Measurements from ENCODE around the gene KIF20B. TPM values are rescaled to one million over a fixed set of nuclear protein-coding genes. Genes with fewer than 3 reads are reported as not detected.
"Not testable (repeated sequence)": the region's sequence is repeated elsewhere in the genome, so short reads cannot be mapped to it uniquely, and the experiment has no call there.

KIF20B gene
- total RNA-seq, 1 donor from 2014 or later: 7.0 TPM

DNA sequence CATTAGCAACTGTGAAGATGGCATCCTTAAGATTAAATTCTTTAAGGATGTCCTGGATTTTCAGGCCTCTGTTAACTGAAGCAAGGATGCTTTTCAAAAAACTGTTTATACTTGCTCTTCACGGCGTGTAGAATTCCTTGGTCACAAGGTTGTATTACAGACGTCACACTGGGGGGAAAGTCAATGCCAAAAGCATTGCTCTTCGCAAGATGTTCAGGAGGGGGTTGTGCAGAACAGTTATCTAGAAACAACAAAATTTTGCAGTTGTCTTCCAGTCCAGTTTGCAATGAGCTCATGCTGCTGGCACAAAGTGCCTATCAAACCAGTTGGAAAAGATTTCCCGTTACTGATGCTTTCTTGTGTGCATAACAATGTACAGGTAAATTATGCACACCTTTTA, 8.2 kb upstream of the KIF20B start:
- no peak for DNase-seq

DNA sequence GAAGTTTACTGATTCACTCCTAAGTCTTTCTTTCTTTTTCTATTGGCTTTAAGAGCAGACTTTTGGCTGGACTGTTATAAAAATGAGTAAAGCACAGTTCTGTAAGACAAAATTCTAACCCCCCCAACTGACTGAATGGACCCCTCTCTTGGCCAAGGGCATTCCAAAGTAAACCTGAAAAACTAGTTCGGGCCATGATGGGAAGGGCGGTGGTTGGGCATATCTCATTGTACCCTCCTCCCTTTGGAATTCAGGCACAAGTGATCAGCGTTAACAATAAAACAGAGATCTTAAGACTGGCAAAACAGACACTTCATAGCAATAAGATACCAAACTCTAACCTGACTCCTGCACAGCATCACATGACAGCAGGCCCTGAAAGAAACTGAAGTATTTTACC, 6.1 kb upstream of the KIF20B start:
- no peak for DNase-seq

DNA sequence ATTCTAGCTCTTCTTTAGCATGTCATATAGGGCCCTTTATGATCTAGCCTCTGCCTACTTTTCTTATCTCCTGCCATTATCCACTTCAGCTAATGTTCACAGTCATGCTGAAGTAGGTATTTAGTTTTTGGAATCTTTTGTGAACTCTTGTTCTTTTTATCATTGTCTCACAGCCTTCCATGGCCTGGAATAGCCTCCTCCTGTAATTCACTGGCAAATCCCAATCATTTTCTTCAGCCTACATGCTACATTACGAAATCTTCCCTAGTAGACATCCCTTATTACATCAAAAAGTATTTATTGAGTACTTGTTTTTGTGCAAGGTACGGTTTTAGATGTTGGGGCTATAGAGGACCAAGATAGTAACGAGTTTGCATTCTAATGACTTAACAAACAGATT, 3.4 kb upstream of the KIF20B start:
- no peak for DNase-seq

DNA sequence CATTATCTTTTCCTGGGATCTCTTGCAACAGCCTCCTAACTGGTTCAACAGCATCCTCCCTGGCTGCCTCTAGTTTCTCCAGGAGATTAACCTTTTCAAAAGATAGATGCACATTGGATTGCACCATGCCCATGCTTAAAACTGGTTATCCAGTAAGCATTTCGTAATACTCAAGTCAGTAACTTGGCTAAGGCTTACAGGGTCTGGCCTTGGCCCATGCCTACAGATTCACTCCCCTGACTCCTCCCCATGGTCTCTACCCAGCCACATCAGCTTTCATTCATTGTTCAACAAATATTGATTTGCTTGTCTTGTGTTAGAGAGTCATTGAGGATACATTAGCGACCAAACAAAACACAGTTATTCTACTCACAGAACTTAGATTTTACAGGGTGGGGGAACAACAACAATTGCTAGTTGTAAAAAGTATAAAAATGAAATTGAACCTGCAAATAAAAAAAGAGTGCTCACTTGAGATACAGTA, 1.8 kb upstream of the KIF20B start:
- DNase-seq: no peak

DNA sequence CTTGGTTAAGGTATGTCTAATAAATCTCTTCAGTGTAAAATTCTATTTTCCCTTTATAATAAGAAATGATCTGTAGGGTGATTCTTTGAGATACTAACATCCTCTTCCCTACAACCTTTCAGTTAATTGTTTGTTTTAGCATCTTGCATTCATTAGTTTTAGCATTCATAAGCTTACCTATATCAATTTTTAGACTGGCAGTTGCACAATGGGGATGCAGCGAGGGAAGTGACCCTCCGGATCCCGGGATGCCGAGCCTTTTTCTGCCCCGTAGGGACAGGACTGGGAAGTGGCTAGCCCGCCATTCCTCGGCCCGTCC, 508 bp upstream of the KIF20B start:
- DNase-seq: no peak

DNA sequence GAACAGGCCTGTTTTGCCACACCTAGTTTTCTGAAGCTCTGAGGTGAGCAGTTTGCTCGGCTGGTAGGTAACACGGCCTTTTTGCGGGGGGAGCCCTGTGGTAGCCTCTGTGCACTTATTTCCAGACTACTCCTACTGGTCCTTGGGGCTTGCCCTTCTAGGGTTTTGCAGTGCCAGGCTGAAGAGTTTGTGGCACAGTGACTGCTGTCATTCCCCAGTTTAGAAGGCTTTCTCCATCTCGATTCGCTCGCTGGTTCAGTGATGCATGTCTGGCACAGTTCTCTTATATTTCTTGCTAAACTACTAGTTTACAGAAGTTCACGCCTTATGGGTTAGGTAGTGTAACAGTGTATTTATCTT, 711 bp downstream of the KIF20B start:
- DNase-seq: peak; percentile 32

DNA sequence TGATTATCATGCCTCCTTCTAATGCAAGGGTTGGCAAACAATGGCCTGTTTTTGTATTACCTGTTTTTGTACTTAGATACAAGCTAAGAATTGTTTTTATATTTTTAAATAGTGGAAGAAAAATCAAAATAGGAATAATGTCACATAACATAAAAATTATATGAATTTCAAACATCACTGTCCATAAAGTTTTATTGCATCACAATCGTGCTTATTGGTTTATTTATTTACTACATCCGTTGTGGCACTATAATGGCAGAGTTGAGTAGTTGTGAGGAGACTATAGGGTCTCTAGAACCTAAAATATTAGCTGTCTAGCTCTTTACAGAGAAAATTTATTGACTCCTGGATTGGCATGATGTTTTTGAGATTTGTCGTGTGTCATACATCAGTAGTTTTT, 4.1 kb downstream of the KIF20B start:
- DNase-seq: no peak

DNA sequence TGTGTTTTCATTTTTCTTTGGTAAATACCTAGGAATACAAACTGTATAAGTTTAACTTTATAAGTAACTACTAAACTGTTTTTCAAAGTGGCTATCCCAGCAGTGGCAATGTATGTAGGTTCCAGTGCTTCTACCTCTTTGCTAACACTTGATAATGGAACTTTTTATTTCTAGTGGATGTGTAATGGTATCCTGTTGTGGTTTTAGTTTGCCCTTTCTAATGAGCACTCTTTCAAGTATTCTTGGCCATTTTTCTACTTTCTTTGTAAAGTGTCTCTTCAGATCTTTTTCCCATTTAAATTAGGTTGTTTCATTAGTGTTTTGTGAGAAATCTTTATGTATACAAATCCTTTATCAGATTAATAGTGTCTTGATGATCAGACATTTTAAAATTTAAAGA, 4.6 kb downstream of the KIF20B start:
- DNase-seq: no peak

DNA sequence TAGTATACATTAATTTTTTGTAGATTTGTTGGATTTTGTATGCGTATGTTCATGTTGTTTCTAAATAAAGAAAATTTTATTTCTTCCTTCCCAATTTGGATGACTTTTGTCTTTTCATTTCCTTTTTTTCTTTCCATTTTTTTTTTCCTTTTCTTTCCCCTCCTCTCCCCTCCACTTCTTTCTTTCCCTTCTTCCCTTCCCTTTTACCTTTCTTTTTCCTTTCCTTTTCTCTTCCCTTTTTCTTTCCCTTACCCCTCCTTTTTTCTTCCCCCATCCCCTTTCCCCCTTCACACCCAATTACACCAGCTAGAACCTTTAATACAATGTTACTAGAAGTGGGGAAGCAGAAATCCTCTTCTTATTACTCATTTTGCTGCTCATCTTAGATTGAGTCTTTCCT, 6.0 kb downstream of the KIF20B start:
- no peak for DNase-seq

DNA sequence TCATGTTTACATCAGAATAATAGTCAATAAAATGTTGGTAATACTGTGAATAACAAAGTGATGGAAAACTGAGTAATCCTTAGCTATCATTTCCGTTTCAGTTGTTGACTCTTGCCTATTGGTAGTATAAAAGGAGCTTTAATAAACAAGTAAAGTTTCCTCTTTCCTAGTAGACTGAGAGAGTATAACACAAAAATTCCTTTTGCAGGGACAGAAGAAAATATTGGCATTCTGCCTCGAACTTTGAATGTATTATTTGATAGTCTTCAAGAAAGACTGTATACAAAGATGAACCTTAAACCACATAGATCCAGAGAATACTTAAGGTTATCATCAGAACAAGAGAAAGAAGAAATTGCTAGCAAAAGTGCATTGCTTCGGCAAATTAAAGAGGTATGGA, 9.4 kb downstream of the KIF20B start:
- DNase-seq: no peak

DNA sequence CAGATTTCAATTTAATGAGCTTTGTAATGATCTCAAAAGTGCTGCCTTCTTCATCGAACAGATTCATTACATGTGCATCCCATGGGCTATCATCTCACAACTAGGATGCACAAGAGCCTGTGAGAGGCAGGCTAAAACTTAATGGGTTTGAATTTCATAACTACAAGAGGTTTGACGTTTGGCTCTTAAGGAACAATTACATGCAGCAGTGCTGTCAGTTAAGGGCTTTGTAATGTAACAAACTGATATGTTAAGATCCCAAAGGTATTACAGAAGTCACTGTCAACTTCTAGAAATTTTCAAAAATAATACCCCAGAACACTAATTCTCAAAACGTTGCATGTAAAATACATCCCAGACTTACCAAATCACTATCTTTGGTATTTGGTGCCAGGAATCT, 33.2 kb downstream of the KIF20B start:
- DNase-seq: no peak

DNA sequence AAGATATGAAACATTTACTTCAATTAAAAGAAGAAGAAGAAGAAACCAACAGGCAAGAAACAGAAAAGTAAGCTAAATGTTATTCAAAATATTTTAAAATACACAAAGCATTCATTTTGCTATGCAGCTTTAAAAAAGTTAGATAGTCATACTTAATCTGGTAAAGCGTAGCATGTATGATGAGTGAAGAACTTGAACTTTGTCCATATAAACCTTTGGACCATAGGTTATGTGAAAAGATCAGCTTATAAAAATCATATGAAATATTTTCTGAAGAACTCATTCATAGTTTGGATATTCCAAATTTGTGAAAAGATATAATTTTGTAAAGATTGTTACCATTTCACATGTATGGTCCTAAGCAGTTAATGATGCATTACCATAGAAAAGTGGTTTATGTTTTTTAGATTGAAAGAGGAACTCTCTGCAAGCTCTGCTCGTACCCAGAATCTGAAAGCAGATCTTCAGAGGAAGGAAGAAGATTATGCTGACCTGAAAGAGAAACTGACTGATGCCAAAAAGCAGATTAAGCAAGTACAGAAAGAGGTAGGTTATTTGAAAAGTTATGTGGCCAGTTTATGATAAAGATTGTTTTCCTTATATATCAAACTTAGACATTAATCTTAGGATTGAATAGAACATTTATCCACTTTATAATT, 37.3 kb downstream of the KIF20B start:
- DNase-seq: no peak

DNA sequence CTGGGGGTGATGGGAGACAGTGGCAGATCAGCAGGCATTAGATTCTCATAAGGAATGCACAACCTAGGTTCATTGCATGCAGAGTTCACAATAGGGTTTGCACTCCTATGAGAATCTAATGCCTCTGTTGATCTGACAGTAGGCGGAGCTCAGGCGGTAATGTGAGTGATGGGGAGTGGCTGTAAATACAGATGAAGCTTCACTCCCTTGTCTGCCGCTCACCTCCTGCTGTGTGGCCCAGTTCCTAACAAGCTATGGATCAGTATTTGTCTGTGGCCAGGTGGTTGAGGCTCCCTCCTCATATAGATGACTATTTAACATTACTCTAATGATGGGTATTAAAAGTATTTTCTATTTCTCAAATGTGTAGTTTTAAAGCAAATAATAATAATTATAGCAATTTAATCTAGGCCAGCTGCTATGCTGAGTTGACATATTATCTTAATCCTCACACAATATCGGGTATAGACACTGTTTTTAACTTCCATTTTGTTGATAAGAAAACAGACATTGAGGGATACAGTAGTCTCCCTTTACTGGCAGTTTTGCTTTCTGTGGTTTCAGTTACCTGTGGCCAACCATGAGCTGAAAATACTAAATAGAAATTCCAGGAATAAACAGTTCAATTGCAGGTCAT, 39.9 kb downstream of the KIF20B start:
- no peak for DNase-seq

DNA sequence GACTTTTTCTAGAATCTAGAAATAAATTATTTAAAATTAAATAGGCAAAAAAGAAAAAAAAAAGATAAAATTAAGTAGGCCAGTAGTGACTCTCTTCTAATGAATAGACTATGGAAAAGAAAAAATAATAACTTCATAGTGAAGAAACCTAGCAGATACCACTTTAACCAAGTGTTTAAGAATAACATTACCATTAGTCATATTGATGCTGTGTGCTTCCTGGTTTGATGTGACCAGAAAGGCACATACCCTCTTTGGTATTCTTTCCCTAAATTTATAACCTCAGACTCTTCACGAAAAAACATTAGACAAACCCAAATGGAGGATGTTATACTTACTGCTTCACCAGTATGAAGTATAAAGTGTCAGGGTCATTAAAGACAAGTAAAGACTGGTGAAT, 42.6 kb downstream of the KIF20B start:
- no peak for DNase-seq

DNA sequence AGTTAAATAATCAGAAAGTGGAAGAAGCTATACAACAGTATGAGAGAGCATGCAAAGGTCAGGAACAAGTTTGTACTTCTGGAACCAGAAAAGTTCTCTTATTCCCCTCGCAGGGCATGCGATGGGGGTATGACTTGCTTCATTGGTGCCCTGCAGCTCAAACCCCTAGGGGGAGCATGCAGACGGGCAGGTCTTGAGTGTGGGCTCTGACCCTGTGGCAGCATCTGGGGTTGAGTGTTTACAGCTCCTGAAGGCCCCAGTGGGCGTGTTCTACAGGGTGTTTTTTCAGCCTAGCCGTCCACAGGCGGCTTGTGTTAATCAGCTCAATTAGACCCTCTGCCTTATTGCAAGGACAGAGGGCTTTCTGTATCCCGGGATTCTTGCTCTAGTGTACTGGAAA, 44.5 kb downstream of the KIF20B start:
- DNase-seq: no peak

DNA sequence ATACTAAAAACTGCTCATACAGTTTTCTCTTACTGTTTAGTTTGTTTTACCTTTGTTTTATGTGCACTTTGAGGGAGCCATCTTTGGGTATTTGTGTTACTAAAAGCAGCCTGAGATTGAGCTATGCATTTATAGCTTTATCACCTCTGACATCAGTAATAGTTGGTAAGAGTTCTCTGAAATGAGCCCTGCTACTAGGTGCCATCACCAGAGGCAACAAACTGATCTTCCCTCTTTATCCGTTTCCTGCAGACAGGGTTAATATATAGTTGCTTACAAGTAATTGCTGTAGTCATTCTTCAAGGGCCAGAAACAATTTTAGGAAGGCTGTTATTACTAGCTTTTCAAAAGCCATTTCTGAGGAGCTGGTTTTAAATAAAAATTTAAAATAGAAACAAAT, 49.1 kb downstream of the KIF20B start:
- no peak for DNase-seq

DNA sequence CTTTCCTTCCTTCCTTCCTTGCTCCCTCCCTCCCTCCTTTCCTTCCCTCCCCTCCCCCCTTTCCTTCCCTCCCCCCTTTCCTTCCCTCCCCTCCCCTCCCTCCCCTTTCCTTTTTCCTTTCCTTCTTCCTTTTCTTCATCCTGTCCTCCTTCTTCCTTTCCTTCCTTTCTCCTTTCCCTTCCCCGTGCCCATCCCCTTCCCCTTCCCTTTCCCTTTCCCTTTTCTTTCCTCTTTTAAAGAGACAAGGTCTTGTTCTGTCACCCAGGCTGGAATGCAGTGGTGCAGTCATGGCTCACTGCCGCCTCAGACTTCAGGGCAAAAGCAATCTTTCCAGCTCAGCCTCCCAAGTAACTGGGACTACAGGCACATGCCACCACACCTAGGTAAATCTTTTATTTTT, 54.0 kb downstream of the KIF20B start:
- no peak for DNase-seq

DNA sequence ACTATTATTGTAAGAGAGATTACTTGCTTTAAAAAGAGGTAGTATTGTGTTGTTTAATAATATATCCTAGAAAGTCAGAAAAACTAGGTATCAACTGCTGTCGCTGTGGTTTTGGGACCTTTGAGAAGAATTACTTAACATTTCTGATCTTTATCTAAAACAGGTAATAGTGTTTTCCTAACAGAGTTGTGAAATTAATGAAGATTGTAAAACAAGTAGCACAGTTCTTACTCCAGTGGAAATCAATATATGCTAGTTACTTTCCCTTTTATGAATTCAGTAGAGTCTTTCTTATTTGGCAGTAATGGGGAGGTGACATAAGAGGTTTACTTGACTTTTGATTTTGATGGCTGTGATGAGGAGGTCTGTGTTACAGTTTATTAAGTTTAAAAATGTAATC, 58.1 kb downstream of the KIF20B start:
- DNase-seq: no peak

DNA sequence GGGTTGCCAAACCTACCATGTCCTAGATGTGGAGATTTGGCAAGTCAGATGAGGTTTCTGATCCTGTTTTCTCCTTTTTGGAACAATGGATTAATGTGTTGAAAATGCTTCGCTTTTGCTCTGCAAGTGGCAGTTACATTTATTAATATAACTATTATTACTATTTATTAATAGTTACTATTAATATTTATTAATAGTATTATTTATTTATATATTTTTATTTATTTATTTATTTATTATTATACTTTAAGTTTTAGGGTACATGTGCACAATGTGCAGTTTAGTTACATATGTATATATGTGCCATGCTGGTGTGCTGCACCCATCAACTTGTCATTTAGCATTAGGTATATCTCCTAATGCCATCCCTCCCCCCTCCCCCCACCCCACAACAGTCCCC, 62.3 kb downstream of the KIF20B start:
- not testable (repeated sequence) for DNase-seq

DNA sequence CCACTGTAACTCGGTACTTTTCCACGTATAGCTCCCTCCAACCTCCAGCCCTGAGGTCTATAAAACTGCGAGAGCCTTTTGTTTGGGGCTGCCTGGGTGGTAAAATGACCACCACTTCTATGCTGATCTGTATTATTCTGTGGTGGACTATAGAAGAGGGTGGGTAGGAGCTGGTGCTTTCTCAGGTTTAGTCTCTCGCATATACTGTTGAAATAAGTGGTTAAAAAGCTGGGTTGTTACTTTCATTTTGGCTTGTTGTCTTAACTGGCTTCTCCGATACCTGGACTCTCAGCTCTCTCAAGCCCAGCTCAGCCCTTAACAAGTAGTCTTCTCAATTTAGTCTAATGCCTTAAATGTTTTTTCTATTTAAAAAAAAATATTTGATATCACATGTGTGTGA, 70.3 kb downstream of the KIF20B start:
- DNase-seq: no peak

DNA sequence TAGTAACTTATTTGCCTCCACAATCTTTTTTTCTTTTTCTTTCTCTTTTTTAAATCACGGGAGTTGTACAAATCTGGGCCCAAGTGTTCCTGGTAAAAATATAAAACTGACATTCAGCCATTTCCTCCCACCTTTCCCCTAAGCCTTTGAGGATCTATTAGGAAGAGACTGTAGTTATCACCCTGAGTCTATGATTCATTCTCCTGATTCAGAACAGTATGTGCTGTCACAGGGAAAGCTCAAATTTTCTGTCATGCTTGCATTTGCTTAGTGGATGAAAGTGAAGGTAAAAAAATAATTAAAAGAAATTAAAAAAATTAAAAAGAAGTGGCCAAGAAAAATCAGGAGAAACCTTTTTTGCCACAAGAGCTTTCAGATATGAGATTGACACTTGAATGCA, 71.7 kb downstream of the KIF20B start:
- no peak for DNase-seq

DNA sequence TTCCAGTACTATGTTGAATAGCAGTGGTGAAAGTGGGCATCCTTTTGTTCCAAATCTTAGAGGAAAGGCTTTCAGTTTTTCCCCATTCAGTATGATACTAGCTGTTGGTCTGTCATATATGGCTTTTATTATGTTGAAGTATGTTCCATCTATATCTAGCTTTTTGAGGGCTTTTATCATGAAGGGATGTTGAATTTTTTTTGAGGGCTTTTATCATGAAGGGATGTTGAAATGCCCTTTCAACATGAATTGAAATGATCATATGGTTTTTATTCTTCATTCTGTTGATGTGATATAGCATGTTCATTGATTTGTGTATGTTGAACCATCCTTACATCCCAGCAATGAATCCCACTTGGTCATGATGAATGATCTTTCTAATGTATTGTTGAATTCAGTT, 75.3 kb downstream of the KIF20B start:
- no peak for DNase-seq

DNA sequence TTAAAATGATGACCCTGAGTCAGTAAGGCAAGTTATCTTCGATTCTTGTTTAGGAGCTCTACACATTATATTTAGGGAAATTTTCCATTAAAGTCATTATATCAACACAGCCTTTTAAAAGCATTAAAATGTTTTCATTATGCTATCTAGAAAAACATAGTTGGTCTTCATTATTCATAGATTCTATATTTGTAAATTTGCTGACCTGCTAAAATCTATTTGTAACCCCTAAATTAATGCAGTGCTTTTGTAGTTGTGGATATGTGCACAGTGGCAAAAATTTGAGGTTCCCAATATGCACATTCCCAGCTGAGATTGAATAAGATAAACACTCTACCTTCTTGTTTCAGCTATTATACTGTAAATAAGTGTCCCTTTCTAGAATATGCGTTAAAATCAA, 81.1 kb downstream of the KIF20B start:
- no peak for DNase-seq

DNA sequence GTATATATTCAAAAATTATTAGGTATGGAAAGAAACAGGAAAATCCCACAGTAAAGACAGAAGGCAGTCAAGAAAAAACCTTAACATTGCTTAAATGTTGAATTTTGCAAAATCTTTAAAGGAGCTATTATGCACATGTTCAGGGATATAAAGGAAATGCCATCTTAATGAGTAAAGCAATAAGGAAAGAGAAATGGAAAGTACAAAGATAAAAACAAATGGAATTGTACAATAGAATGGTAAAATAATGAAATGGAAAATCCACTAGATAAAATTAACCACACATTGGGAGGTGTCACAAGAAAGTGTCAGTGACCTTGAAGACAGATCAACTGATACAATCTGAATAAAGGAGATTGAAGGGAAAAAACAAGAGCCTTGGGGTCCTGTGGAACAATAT, 82.0 kb downstream of the KIF20B start:
- DNase-seq: no peak

DNA sequence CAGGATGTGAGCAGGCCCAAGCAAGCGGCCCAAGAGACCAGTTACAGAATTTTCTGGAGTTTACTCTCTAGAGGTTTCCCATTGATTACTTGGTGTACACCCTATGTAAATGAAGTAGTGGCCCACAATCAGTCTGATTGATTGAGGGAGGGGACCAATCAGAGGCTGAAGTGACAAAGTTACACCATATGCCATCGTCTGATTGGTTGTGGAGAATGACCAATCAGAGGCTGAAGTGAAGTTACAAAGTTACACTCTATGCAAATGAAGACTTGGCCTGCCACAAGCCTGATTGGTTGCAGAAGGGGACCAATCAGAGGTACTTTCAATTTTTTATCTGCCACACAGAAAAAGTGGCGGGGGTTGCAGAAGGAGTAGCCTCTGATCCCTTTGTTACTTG, 83.7 kb downstream of the KIF20B start:
- DNase-seq: no peak
